H1 (cell line): ENCODE results near the gene CDK5. TPM values are rescaled to one million over a fixed set of nuclear protein-coding genes. Genes with fewer than 3 reads are reported as not detected.
A peak's percentile ranks its signal among the peaks of the same experiment; 100 is the strongest.

Source experiments
- EZH2 ChIP-seq: fragments of 200-600 bp; sonication (generic); IDR thresholded peaks from 2 replicates; pipeline ENCODE4 v1.7.1; 2012; ENCODE audit warnings: low read depth, mild to moderate bottlenecking, moderate library complexity, low read length, inconsistent platforms; ENCODE audit not compliant: severe bottlenecking
- JUN ChIP-seq: IDR thresholded peaks from 2 replicates; pipeline ENCODE4 v1.6.1; 2011; ENCODE audit warnings: low read depth, mild to moderate bottlenecking, improper control_type of control experiment, low read length
- KDM1A ChIP-seq: fragments of 200-600, 300-600 bp; sonication (generic); IDR thresholded peaks from 2 replicates; pipeline ENCODE4 v1.7.1; 2016; ENCODE audit warnings: mild to moderate bottlenecking, low read length, borderline replicate concordance
- NRF1 ChIP-seq: IDR thresholded peaks from 2 replicates; pipeline ENCODE4 v1.6.1; 2011; ENCODE audit warnings: mild to moderate bottlenecking, low read depth, low read length, improper control_type of control experiment
- POLR2A ChIP-seq, 2 experiments: IDR thresholded peaks; 1 replicate in 1 of 2; 2 replicates in 1 of 2; pipeline ENCODE4 v1.6.1; 2011; ENCODE audit warnings: low read depth in 2 of 2, low read length in 2 of 2, mild to moderate bottlenecking in 2 of 2; ENCODE audit errors: control extremely low read depth in 1 of 2
- SIX5 ChIP-seq: IDR thresholded peaks from 2 replicates; pipeline ENCODE4 v1.6.1; 2011; ENCODE audit warnings: mild to moderate bottlenecking, low read depth, low read length
- SP1 ChIP-seq: IDR thresholded peaks from 2 replicates; pipeline ENCODE4 v1.6.1; 2011; ENCODE audit warnings: low read depth, low read length
- polyA plus RNA-seq, 7 experiments: library from polyadenylated mRNA; depleted of rRNA in 3 of 7; stranded (reverse) in 5 of 7; unstranded in 2 of 7; fragments of >200 nt in 5 of 7; fragments of 200-250 nt in 2 of 7; gene quantifications; 1 replicate in 5 of 7; 2 replicates in 1 of 7; 4 replicates in 1 of 7; pipeline versions ENCODE4 v1.2.1 to v1.2.3, GENCODE V29; 2011 to 2013; ENCODE audit warnings: missing spikeins in 2 of 7, mixed read lengths in 2 of 7
- total RNA-seq: library from RNA; stranded (reverse); fragmentation: NEBNext Ultra II Directional; extraction: Animal tissue kit (Norgen Biotek cat#: 25700); gene quantifications from 2 replicates; pipeline ENCODE4 v1.2.1, GENCODE V29; 2021
- TF ChIP-seq, protein P1 (sequence below): fragments of 300-600 bp; sonication (generic); IDR thresholded peaks from 2 replicates; pipeline ENCODE4 v1.7.1; 2012; ENCODE audit warnings: low read length, moderate library complexity, mild to moderate bottlenecking, inconsistent platforms; ENCODE audit not compliant: insufficient replicate concordance
- TF ChIP-seq, protein P2 (sequence below): IDR thresholded peaks from 2 replicates; pipeline ENCODE4 v1.6.1; 2011; ENCODE audit warnings: low read length, improper control_type of control experiment

Gene CDK5
- total and polyA plus RNA-seq, 2 of the 8 experiments (the other 6 are each of a cell fraction or from before 2014, with no cell fraction given), result 22.8 to 37.2 TPM

DNA sequence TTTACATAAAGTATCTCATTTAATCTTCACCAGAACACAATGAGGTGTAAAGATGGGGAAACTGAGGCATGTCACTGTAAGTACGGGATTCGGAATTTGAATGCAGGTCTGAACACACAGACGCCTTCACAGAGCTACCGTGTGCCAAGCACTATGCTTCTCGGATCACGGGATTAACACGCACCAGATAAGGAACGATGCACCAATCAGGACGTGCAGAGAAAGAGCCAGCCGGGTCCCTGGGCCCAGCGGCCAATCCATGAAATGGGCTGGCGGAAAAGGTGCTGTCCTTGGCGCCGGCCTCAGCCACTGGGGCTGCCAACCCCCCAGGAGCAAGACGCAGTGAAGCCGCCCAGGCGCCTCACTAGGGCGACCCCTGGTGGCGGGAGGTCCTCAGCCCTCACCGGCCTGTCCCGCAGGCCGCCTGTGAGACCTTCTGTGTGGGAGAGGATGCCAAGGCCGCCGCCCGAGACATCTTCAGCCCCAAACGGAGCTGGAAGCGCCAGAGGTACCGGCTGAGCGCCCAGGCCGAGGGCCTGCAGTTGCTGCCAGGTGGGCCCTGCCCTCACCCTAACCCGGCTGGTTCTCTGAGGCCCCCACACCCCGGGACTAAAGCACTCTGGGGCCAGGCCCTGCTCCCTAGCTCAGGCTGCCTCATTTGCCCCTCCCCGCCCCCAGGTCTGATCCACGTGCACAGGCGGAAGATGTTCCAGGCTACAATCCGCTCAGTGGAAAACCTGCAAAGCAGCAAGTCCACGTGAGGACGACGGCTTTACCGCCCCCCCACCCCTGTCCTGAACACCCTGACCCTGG, 49.0 kb downstream of the CDK5 start (continued):
- TF ChIP-seq, protein P1, sequence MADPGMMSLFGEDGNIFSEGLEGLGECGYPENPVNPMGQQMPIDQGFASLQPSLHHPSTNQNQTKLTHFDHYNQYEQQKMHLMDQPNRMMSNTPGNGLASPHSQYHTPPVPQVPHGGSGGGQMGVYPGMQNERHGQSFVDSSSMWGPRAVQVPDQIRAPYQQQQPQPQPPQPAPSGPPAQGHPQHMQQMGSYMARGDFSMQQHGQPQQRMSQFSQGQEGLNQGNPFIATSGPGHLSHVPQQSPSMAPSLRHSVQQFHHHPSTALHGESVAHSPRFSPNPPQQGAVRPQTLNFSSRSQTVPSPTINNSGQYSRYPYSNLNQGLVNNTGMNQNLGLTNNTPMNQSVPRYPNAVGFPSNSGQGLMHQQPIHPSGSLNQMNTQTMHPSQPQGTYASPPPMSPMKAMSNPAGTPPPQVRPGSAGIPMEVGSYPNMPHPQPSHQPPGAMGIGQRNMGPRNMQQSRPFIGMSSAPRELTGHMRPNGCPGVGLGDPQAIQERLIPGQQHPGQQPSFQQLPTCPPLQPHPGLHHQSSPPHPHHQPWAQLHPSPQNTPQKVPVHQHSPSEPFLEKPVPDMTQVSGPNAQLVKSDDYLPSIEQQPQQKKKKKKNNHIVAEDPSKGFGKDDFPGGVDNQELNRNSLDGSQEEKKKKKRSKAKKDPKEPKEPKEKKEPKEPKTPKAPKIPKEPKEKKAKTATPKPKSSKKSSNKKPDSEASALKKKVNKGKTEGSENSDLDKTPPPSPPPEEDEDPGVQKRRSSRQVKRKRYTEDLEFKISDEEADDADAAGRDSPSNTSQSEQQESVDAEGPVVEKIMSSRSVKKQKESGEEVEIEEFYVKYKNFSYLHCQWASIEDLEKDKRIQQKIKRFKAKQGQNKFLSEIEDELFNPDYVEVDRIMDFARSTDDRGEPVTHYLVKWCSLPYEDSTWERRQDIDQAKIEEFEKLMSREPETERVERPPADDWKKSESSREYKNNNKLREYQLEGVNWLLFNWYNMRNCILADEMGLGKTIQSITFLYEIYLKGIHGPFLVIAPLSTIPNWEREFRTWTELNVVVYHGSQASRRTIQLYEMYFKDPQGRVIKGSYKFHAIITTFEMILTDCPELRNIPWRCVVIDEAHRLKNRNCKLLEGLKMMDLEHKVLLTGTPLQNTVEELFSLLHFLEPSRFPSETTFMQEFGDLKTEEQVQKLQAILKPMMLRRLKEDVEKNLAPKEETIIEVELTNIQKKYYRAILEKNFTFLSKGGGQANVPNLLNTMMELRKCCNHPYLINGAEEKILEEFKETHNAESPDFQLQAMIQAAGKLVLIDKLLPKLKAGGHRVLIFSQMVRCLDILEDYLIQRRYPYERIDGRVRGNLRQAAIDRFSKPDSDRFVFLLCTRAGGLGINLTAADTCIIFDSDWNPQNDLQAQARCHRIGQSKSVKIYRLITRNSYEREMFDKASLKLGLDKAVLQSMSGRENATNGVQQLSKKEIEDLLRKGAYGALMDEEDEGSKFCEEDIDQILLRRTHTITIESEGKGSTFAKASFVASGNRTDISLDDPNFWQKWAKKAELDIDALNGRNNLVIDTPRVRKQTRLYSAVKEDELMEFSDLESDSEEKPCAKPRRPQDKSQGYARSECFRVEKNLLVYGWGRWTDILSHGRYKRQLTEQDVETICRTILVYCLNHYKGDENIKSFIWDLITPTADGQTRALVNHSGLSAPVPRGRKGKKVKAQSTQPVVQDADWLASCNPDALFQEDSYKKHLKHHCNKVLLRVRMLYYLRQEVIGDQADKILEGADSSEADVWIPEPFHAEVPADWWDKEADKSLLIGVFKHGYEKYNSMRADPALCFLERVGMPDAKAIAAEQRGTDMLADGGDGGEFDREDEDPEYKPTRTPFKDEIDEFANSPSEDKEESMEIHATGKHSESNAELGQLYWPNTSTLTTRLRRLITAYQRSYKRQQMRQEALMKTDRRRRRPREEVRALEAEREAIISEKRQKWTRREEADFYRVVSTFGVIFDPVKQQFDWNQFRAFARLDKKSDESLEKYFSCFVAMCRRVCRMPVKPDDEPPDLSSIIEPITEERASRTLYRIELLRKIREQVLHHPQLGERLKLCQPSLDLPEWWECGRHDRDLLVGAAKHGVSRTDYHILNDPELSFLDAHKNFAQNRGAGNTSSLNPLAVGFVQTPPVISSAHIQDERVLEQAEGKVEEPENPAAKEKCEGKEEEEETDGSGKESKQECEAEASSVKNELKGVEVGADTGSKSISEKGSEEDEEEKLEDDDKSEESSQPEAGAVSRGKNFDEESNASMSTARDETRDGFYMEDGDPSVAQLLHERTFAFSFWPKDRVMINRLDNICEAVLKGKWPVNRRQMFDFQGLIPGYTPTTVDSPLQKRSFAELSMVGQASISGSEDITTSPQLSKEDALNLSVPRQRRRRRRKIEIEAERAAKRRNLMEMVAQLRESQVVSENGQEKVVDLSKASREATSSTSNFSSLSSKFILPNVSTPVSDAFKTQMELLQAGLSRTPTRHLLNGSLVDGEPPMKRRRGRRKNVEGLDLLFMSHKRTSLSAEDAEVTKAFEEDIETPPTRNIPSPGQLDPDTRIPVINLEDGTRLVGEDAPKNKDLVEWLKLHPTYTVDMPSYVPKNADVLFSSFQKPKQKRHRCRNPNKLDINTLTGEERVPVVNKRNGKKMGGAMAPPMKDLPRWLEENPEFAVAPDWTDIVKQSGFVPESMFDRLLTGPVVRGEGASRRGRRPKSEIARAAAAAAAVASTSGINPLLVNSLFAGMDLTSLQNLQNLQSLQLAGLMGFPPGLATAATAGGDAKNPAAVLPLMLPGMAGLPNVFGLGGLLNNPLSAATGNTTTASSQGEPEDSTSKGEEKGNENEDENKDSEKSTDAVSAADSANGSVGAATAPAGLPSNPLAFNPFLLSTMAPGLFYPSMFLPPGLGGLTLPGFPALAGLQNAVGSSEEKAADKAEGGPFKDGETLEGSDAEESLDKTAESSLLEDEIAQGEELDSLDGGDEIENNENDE, result no peak
- TF ChIP-seq JUN, result no peak
- 0 out of 2 replicates have a peak, but pooled peaks have one; percentile 22 for TF ChIP-seq SP1
- no peak for TF ChIP-seq NRF1
- no peak for TF ChIP-seq POLR2A (IDR thresholded peaks at IDR 0.05; ENCODE audit: control extremely low read depth in 1 of 2, low read depth in 2 of 2, low read length in 2 of 2)
- TF ChIP-seq EZH2, result no peak
- no peak for TF ChIP-seq SIX5
- TF ChIP-seq, protein P2, sequence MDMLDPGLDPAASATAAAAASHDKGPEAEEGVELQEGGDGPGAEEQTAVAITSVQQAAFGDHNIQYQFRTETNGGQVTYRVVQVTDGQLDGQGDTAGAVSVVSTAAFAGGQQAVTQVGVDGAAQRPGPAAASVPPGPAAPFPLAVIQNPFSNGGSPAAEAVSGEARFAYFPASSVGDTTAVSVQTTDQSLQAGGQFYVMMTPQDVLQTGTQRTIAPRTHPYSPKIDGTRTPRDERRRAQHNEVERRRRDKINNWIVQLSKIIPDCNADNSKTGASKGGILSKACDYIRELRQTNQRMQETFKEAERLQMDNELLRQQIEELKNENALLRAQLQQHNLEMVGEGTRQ, result no peak
- TF ChIP-seq KDM1A, result peak; percentile 91
